Thymus (tissue), 14 donors: ENCODE results near the gene NCAPH2. TPM values are rescaled to one million over a fixed set of nuclear protein-coding genes. Genes with fewer than 3 reads are reported as not detected.

Source experiments
- DNase-seq, 9 donors: peaks; one replicate each; pipeline ENCODE4 v3.0.0-alpha.2; 2013; ENCODE audit warnings: low spot score in 9 of 9, low read depth in 6 of 9, missing footprints in 1 of 9
- H3K27ac ChIP-seq, 2 donors: one replicate each; pipeline ENCODE4 v1.5.1; 2013; ENCODE audit warnings: control low read depth in 1 of 2, low read depth in 1 of 2, low read length in 1 of 2, mild to moderate bottlenecking in 1 of 2, moderate library complexity in 1 of 2
- H3K27me3 ChIP-seq, 2 donors: one replicate each; pipeline ENCODE4 v1.5.1; 2013; ENCODE audit warnings: low read length in 1 of 2; ENCODE audit not compliant: control insufficient read depth in 2 of 2, insufficient read depth in 1 of 2
- H3K36me3 ChIP-seq, 2 donors: one replicate each; pipeline ENCODE4 v1.5.1; 2013; ENCODE audit warnings: low read length in 1 of 2, mild to moderate bottlenecking in 1 of 2, moderate library complexity in 1 of 2; ENCODE audit not compliant: control insufficient read depth in 2 of 2, insufficient read depth in 2 of 2
- H3K4me1 ChIP-seq, 2 donors: one replicate each; pipeline ENCODE4 v1.5.1; 2013; ENCODE audit warnings: low read length in 2 of 2; ENCODE audit not compliant: control insufficient read depth in 2 of 2, insufficient read depth in 2 of 2
- H3K4me3 ChIP-seq, 2 donors: one replicate each; pipeline ENCODE4 v1.5.1; 2013; ENCODE audit warnings: low read length in 2 of 2, control low read depth in 1 of 2, mild to moderate bottlenecking in 1 of 2
- H3K9me3 ChIP-seq, 2 donors: one replicate each; pipeline ENCODE4 v1.5.1; 2013; ENCODE audit warnings: low read length in 1 of 2, mild to moderate bottlenecking in 1 of 2; ENCODE audit not compliant: control insufficient read depth in 2 of 2, insufficient read depth in 1 of 2
- WGBS: extraction: QIAGEN DNeasy Blood & Tissue Kit; methylation state at CpG from one replicate; pipeline ENCODE4 v1.1.7; 2013; 5-methylcytosine and 5-hydroxymethylcytosine counted together
- long read RNA-seq, 10 donors: transcript quantifications; one replicate each; lab custom pipeline, GENCODE V29; 2026
- polyA plus RNA-seq: library from polyadenylated mRNA; stranded (reverse); fragments of 200-250 nt; gene quantifications from one replicate; pipeline ENCODE4 v1.2.3, GENCODE V29; 2013
- total RNA-seq: library from RNA; stranded (reverse); fragments of 120-200 nt; gene quantifications from one replicate; pipeline ENCODE4 v1.2.4, GENCODE V29; 2013
- donor health status: healthy.

Gene NCAPH2
- total RNA-seq (57.6 TPM), polyA plus RNA-seq (40.8 TPM)
- long read RNA-seq, donor 1, partial matches to known transcripts = 0 of 1 reads
- long read RNA-seq, donor 1, other reads (novel, unspliced or antisense) = 0 of 1 reads
- long read RNA-seq, donor 2, transcript NCAPH2-205 (20 exons, 2,037 nt) = major isoform, 10 of 311 reads
- long read RNA-seq, donor 2, partial matches to known transcripts = 285 of 311 reads
- long read RNA-seq, donor 2, other reads (novel, unspliced or antisense) = 14 of 311 reads
- long read RNA-seq, donor 3, transcript NCAPH2-205 (20 exons, 2,037 nt) = major isoform, 13 of 122 reads
- long read RNA-seq, donor 3, partial matches to known transcripts = 86 of 122 reads
- long read RNA-seq, donor 3, other reads (novel, unspliced or antisense) = 18 of 122 reads
- long read RNA-seq, donor 4, partial matches to known transcripts = 17 of 21 reads
- long read RNA-seq, donor 4, other reads (novel, unspliced or antisense) = 0 of 21 reads
- long read RNA-seq, donor 5, transcript NCAPH2-205 (20 exons, 2,037 nt) = major isoform, 9 of 40 reads
- long read RNA-seq, donor 5, partial matches to known transcripts = 28 of 40 reads
- long read RNA-seq, donor 5, other reads (novel, unspliced or antisense) = 0 of 40 reads
- long read RNA-seq, donor 6, partial matches to known transcripts = 0 of 4 reads
- long read RNA-seq, donor 6, other reads (novel, unspliced or antisense) = 0 of 4 reads
- long read RNA-seq, donor 7, partial matches to known transcripts = 36 of 39 reads
- long read RNA-seq, donor 7, other reads (novel, unspliced or antisense) = 0 of 39 reads
- long read RNA-seq, donor 8, transcript NCAPH2-205 (20 exons, 2,037 nt) = major isoform, 6 of 8 reads
- long read RNA-seq, donor 8, partial matches to known transcripts = 0 of 8 reads
- long read RNA-seq, donor 8, other reads (novel, unspliced or antisense) = 0 of 8 reads
- long read RNA-seq, donor 9, transcript NCAPH2-205 (20 exons, 2,037 nt) = major isoform, 6 of 6 reads
- long read RNA-seq, donor 9, partial matches to known transcripts = 0 of 6 reads
- long read RNA-seq, donor 9, other reads (novel, unspliced or antisense) = 0 of 6 reads
- long read RNA-seq, donor 10, partial matches to known transcripts = 0 of 3 reads
- long read RNA-seq, donor 10, other reads (novel, unspliced or antisense) = 0 of 3 reads

DNA sequence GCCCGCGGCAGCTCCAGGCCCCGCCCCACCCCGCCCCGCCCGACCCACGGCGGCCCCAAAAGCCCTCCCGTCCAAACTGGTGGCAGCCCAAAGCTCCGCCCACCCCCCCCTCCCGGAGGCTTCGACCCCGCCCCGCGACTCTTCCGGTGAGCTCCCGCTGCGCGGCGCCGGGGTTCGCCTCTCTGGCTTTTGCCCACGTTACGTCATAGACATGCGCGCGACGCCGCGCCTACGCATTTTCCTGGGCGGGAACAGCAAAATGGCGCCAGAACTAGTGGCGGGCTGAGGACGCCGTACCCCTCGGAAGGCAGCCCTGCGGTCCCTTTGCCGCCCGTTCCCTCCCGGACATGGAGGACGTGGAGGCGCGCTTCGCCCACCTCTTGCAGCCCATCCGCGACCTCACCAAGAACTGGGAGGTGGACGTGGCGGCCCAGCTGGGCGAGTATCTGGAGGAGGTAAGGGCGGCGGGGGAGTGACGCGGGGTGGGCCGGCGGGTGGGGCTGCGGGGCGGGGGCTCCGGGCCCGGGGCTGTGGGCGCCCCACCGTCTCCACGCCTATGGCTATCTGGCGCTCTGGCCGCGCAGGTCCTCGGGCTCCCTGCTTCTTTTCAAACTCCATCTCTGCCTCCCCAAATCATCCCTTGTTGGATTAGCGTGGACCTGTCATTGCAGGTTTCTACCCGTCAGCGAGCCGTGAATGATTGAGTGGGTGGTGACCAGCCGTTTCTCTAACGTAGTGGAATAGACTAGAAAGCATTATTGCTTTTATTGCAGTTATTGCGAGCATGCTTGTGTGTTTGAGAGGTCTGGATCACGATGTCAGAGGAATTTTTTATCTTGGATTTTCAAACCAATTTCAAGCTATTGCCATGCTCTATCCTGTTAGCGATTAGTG, at the start of gene NCAPH2:
NCAPH2 (plus strand) TSS at position 234 of the 894 bp plus-strand sequence; CDS start at position 348, 114 bp downstream.
- Histone ChIP-seq H3K9me3 (no peaks in the 10 kb centered on the region), H3K27ac (peak within 1 kb of the TSS; percentile 88 to 98), H3K4me3 (peak within 1 kb of the TSS; percentile 92 to 96), H3K36me3 (peaks cover 22 to 30% of the 10 kb centered on the region in 2 donors), H3K27me3 (no peaks in the 10 kb centered on the region), H3K4me1 (peaks cover 17 to 26% of the 10 kb centered on the region in 2 donors)
- DNase-seq = peak; percentile 96 to 100 (median 98)
- WGBS = under 1% methylated on average over 76 of the region's 76 CpGs

- H3K4me3 ChIP-seq = no peak overlapping the region
- WGBS = 97% methylated on average over 22 of the region's 22 CpGs
- no peaks in the 10 kb centered on the region for H3K4me1 ChIP-seq
- DNase-seq = no peak
- peaks cover 97 to 100% of the 10 kb centered on the region in 2 donors for H3K36me3 ChIP-seq
- no peaks in the 10 kb centered on the region for H3K9me3 ChIP-seq
- no peak overlapping the region for H3K27ac ChIP-seq
- H3K27me3 ChIP-seq = no peaks in the 10 kb centered on the region
These were observed 49.0 kb upstream of the NCAPH2 start for GRCh38 chr22:50459016-50459415.

DNA sequence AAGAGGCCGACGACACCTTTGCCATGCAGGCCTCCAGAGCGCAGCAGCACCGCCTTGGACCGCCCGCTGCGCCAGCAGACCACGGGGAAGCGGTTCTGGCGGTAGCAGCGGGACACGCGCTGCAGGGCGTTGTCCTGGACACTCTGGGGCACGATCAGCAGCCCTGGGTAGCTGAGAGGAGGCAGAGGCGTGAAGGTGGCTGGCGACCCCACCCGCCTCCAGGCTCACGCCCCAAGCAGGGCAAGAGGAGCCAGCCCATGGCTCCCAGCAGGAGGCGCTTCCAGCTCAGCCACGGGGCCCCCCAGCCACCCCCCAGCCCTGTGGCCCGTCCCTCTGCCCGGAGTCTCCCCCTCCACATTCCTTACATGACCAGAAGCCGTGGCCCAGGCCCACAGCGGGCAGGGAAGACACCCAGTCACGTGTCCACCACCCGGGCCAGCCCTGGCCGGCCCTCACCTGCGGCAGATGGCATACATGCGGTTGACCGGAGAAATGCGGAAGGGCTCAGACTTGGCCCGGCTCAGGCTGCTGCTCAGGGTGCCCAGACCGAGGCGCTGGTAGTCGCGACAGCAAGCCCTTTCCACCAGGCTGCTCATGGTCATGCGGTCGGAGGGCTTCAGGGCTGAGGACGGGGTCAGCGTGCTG, 48.4 kb upstream of the NCAPH2 start:
- Histone ChIP-seq H3K27ac (no peak overlapping the region), H3K27me3 (no peaks in the 10 kb centered on the region), H3K36me3 (peaks cover 97 to 100% of the 10 kb centered on the region in 2 donors), H3K4me3 (no peak overlapping the region), H3K9me3 (no peaks in the 10 kb centered on the region), H3K4me1 (no peaks in the 10 kb centered on the region)
- WGBS = 98% methylated on average over 41 of the region's 41 CpGs
- DNase-seq = no peak

GRCh38 chr22:50460938-50461337, 47.1 kb upstream of the NCAPH2 start:
- no peak overlapping the region for H3K4me3 ChIP-seq
- H3K27me3 ChIP-seq = no peaks in the 10 kb centered on the region
- no peaks in the 10 kb centered on the region for H3K4me1 ChIP-seq
- no peak overlapping the region for H3K27ac ChIP-seq
- no peaks in the 10 kb centered on the region for H3K9me3 ChIP-seq
- peaks cover 97 to 100% of the 10 kb centered on the region in 2 donors for H3K36me3 ChIP-seq
- DNase-seq = no peak
- 96% methylated on average over 17 of the region's 17 CpGs for WGBS

- Histone ChIP-seq H3K9me3 (no peaks in the 10 kb centered on the region), H3K4me3 (no peak overlapping the region), H3K4me1 (peaks cover 0 to 3% of the 10 kb centered on the region in 2 donors), H3K36me3 (peaks cover 98 to 100% of the 10 kb centered on the region in 2 donors), H3K27me3 (no peaks in the 10 kb centered on the region), H3K27ac (no peak overlapping the region)
- 98% methylated on average over 26 of the region's 26 CpGs for WGBS
- no peak for DNase-seq
These were observed 46.5 kb upstream of the NCAPH2 start for GRCh38 chr22:50461536-50461935.

DNA sequence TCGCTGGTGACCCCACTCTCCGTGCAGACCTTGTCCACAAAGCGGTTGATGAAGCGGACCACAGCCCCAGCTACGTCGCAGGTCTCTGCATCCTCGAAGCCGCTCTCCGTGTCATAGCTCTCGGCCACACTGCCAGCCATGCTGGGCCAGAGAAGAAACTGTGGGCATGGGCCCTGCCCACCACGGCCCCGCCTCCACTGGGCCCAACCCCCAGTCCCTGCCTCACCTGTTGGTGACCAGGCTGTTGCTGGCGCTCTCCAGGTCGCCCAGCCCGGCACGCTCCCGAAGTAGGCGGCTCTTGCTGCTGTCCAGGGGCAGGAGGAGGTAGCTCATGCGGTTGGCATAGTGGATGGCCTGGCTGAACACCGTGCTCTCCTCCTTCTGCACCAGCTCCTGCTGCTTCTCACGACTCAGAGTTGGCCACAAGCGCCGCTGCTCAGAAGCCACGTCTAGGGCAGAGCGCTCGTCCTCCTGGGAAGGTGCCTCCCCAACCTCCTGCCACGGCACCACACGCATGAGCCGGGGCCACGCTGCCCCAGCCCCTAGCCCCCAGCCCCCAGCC, 46.0 kb upstream of the NCAPH2 start:
- Histone ChIP-seq H3K4me1 (peaks cover 0 to 8% of the 10 kb centered on the region in 2 donors), H3K36me3 (peaks cover 98 to 100% of the 10 kb centered on the region in 2 donors), H3K27ac (no peak overlapping the region), H3K4me3 (no peak overlapping the region), H3K27me3 (no peaks in the 10 kb centered on the region), H3K9me3 (no peaks in the 10 kb centered on the region)
- no peak for DNase-seq
- 98% methylated on average over 30 of the region's 30 CpGs for WGBS

DNA sequence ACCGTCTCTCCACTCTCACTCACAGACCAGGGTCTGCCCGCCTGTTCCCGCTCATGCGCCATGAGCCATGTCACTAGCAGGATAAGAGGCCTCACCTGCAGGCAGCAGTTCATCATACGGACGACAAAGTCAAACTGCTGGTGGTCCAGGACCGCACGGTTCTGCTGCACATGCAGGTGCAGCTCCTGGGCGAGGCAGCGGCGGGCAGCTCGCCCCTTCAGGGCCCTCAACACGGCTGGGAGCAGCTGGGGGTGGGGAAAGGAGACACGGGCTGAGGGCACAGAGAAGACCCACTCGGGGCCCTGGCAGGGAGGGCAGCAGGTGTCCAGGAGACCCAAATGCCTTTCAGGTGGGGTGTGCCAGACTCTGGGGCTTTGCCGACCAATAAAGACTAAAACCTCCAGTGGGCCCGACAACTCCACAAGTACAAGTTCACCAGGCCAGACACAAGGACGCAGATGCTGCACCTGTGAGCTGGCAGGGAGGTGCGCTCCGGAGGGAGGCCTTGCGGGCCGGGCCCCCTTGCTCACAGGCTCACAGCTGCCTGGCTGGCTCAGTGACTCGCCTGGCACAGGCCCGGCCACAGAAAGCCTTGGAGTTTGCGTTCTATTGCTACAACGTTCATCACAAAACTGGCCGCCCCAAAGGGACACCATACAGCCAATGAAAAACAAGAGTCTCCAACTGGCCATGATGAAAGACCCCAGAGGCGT, 44.7 kb upstream of the NCAPH2 start:
- WGBS = 98% methylated on average over 28 of the region's 28 CpGs
- DNase-seq = no peak
- Histone ChIP-seq H3K27me3 (no peaks in the 10 kb centered on the region), H3K4me1 (peaks cover 10 to 21% of the 10 kb centered on the region in 2 donors), H3K27ac (no peak overlapping the region), H3K36me3 (peaks cover 97 to 99% of the 10 kb centered on the region in 2 donors), H3K4me3 (no peak overlapping the region), H3K9me3 (no peaks in the 10 kb centered on the region)
